ENCODE data around the gene MLST8.

DNA sequence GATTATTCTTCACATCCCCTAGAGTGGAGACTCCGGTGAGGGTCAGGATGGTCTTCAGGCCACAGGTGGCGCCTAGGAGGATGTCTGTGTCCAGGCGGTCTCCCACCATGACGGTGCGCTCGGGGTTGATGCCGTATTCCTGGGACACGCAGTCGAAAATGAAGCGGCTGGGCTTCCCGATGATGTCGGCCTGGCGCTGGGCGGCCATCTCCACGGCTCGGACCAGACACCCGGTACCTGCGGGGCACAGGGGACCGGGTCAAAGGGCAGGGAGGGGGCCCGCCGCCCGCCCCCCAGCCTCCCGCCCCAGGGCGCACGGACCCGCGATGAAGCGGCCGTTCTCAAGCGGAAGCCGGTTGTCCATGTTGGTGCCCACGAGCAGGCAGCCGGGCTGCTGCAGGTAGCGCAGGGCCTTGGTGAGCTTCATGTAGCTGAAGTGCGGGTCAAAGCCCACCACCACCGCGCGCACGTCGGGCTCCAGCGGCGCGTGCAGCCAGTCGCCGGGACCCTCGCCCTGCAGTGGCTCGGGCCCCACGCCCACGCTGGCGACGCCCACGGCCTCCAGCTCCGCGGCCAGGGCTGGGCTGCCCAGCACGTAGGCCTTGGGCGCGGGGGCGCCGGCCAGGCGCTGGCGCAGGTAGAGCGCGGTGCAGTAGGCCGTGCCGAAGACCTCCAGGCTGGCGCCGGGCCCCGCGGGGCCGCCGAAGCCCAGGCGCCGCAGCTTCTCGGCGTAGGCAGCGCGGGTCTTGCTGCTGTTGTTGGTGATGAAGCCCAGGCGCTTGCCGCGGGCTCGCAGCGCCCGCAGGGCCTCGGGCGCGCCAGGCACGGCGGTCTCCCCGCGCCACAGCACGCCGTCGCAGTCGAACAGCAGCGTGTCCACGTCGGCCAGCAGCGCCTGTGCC lies 8.8 kb downstream of the MLST8 start:
- no peak for TF ChIP-seq EZH2 (IDR thresholded peaks at IDR 0.05; ENCODE audit: borderline replicate concordance, low read depth, low read length, severe bottlenecking)
- TF ChIP-seq, protein P1, sequence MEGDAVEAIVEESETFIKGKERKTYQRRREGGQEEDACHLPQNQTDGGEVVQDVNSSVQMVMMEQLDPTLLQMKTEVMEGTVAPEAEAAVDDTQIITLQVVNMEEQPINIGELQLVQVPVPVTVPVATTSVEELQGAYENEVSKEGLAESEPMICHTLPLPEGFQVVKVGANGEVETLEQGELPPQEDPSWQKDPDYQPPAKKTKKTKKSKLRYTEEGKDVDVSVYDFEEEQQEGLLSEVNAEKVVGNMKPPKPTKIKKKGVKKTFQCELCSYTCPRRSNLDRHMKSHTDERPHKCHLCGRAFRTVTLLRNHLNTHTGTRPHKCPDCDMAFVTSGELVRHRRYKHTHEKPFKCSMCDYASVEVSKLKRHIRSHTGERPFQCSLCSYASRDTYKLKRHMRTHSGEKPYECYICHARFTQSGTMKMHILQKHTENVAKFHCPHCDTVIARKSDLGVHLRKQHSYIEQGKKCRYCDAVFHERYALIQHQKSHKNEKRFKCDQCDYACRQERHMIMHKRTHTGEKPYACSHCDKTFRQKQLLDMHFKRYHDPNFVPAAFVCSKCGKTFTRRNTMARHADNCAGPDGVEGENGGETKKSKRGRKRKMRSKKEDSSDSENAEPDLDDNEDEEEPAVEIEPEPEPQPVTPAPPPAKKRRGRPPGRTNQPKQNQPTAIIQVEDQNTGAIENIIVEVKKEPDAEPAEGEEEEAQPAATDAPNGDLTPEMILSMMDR (IDR thresholded peaks at IDR 0.05; ENCODE audit: borderline replicate concordance, extremely low read depth, low read length, poor library complexity, severe bottlenecking): no peak

All from DND-41 (cell line).